Myometrial cell (primary cell): ENCODE results near the gene CENPX. TPM values are rescaled to one million over a fixed set of nuclear protein-coding genes. Genes with fewer than 3 reads are reported as not detected.

Experiments used
- total RNA-seq: library from RNA; depleted of rRNA; stranded (reverse); fragments of >200 nt; gene quantifications from 2 replicates; pipeline ENCODE4 v1.2.3, GENCODE V29; 2015

CENPX gene
- 121 and 149 TPM in 2 replicates for total RNA-seq

GRCh38 chr17:82022310-82022980, at the start of gene CENPX:
CENPX (minus strand) TSS chr17:82022878; CDS start chr17:82022861, 17 bp downstream.

GRCh38 chr17:82065638-82066303, 43.1 kb upstream of the CENPX start, which contains the start of gene DUS1L:
DUS1L (minus strand) TSS chr17:82065804; CDS start chr17:82065059, 745 bp downstream.

GRCh38 chr17:82051776-82052637, 29.3 kb upstream of the CENPX start, which contains the start of the genes GPS1 and RFNG:
GPS1 (plus strand) TSS chr17:82051898; CDS start chr17:82051932, 34 bp downstream.
RFNG (minus strand) TSS chr17:82051811; CDS start chr17:82051766, 45 bp downstream.

DNA sequence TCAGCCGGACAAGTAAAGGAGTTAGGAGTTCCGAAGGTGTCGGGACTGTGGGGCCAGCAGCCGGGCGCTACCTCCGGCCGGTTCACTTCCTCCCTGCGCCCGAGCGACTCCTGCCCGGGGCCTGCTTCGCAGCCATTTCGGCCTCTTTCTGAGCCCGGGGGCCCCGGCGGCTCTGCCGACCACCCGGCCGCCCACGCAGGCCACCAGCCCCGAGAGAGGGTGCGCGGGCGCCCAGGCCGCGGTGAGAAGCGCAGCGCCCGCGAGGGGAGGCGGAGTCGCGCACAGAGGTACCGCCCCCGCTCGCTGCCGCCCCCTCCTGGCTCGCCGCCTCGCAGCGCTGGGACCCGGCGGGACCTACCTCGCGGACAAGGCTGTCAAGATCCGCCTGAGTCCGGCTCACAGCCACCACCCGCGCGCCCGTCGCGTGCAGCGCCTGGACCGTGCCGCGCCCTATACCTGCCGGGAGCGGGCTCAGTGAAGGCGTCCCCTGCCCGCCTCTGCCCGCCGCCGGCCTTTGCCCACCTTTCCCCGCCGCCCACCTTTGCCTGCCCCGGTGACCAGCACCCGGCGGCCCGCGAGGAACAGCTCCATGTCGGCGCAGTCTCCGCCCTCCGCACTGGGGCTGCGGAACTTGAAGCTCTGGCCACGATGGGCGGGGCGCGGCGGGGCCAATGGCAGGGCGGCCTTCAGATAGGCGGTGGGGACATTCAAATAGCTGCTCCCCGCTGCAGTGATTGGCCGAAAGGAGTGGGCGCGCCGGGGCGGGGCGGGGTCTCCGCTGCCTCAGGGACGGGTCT, 14.6 kb upstream of the CENPX start, which contains the start of gene DCXR:
Gene DCXR (minus strand): TSS at position 606 of the 797 bp plus-strand sequence. CDS start 15 bp downstream, at position 591.

GRCh38 chr17:82031303-82031884, 8.7 kb upstream of the CENPX start, which contains the start of gene RAC3:
RAC3 (plus strand) TSS chr17:82031678; CDS start chr17:82031762, 84 bp downstream.

GRCh38 chr17:82022981-82023446, 336 bp upstream of the CENPX start, which contains the start of gene LRRC45:
LRRC45 (plus strand) TSS chr17:82023305; CDS start chr17:82023644, 339 bp downstream.

DNA sequence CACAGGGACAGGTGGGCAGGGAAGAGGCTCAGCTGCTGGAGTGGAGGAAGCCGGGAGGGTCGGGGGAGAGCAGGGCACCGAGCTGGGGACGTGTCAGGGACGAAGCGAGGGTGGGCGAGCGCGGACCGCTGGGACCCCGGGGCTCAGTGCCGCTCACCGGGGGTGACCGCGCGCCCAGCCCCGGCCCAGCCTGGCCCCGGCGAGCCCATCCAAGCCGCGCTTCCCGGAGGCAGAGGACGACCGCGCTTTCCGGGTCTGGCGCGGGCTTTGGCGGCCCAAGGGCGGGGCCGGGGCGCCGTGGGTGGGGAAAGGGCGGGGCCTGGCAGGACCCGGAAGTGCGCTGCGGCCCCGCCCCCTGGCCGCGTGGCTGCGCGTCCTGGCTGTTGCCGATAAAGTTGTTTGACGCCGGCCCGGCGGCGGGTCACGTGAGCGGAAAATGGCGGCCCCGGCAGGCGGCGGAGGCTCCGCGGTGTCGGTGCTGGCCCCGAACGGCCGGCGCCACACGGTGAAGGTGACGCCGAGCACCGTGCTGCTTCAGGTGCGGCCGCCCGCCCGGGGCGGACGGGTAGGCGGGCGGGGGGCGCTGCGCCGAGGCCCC, 45.4 kb downstream of the CENPX start, which contains the start of gene ASPSCR1:
Gene ASPSCR1 (plus strand): TSS at position 419 of the 598 bp plus-strand sequence. CDS start 18 bp downstream, at position 437.

Other genes with a start within 250 kb of the CENPX start
- gene GCGR, start 218.7 kb downstream of the CENPX start, total RNA-seq = not detected in 2 replicates
- gene MCRIP1, start 189.6 kb downstream of the CENPX start, total RNA-seq = 103 and 127 TPM in 2 replicates
- gene PPP1R27, start 187.8 kb downstream of the CENPX start, total RNA-seq = not detected in 2 replicates
- gene P4HB, start 162.3 kb downstream of the CENPX start, total RNA-seq = 1,723 and 2,500 TPM in 2 replicates
- gene ARHGDIA, start 151.5 kb downstream of the CENPX start, total RNA-seq = 282 and 361 TPM in 2 replicates
- gene ALYREF, start 131.3 kb downstream of the CENPX start, total RNA-seq = 235 and 249 TPM in 2 replicates
- 273 and 321 TPM in 2 replicates for gene ANAPC11, start 131.2 kb downstream of the CENPX start, total RNA-seq
- under 0.01 TPM in 1 of 2 replicates, not detected in the other for gene NPB, start 120.6 kb downstream of the CENPX start, total RNA-seq
- gene PCYT2, start 111.5 kb downstream of the CENPX start, total RNA-seq = 131 and 163 TPM in 2 replicates
- gene SIRT7, start 104.7 kb downstream of the CENPX start, total RNA-seq = 23.7 and 27.7 TPM in 2 replicates
- gene MAFG, start 95.1 kb downstream of the CENPX start, total RNA-seq = 8.3 and 8.4 TPM in 2 replicates
- 183 and 184 TPM in 2 replicates for gene PYCR1, start 85.6 kb downstream of the CENPX start, total RNA-seq
- gene MYADML2, start 75.6 kb downstream of the CENPX start, total RNA-seq = not detected in 2 replicates
- not detected in 2 replicates for gene NOTUM, start 61.7 kb downstream of the CENPX start, total RNA-seq
- 28.0 and 32.1 TPM in 2 replicates for gene ASPSCR1, start 45.2 kb downstream of the CENPX start, total RNA-seq
- gene LRRC45, start 427 bp upstream of the CENPX start, total RNA-seq = 16.4 and 20.4 TPM in 2 replicates
- 27.1 and 38.8 TPM in 2 replicates for gene RAC3, start 8.8 kb upstream of the CENPX start, total RNA-seq
- 180 and 192 TPM in 2 replicates for gene DCXR, start 14.8 kb upstream of the CENPX start, total RNA-seq
- 63.3 and 67.2 TPM in 2 replicates for gene RFNG, start 28.9 kb upstream of the CENPX start, total RNA-seq
- gene GPS1, start 29.0 kb upstream of the CENPX start, total RNA-seq = 179 and 206 TPM in 2 replicates
- 60.5 and 72.7 TPM in 2 replicates for gene DUS1L, start 42.9 kb upstream of the CENPX start, total RNA-seq
- gene FASN, start 75.4 kb upstream of the CENPX start, total RNA-seq = 574 and 633 TPM in 2 replicates
- 6.9 and 7.6 TPM in 2 replicates for gene CCDC57, start 190.0 kb upstream of the CENPX start, total RNA-seq
- gene SLC16A3, start 206.2 kb upstream of the CENPX start, total RNA-seq = 379 and 439 TPM in 2 replicates